Fibroblast of the conjunctiva (primary cell): ENCODE data around the gene TTC7B.

Experiments used
- DNase-seq: peaks from one replicate; pipeline ENCODE4 v3.0.0-alpha.2; 2010; ENCODE audit warnings: low read depth

Gene TTC7B

GRCh38 chr14:90487462-90487861 lies 328.8 kb downstream of the TTC7B start:
- DNase-seq = no peak

- no peak for DNase-seq
These were observed 329.2 kb downstream of the TTC7B start for GRCh38 chr14:90487031-90487430.

- DNase-seq = no peak
These were observed 331.9 kb downstream of the TTC7B start for GRCh38 chr14:90484291-90484690.

GRCh38 chr14:90483571-90483974 lies 332.7 kb downstream of the TTC7B start:
- no peak for DNase-seq

DNA sequence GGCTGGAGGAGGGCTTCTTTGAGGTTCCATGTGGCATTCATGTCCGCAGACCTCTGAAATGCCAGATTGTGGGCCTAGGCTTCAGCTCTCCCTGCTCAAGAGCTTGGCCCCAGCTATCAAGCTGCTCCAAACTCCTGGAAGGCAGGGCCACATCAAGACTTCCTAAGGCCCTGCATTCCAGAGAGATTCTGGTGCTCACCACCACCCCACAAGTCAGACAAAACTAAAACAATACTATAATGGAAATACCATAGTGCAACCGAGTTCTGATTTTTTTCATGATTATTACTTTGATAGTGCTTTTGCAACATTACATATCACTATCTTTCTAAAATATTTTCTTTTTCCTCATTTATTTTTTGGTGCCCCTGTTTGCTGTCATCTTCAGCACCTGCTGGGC lies 333.1 kb downstream of the TTC7B start:
- DNase-seq = no peak

DNA sequence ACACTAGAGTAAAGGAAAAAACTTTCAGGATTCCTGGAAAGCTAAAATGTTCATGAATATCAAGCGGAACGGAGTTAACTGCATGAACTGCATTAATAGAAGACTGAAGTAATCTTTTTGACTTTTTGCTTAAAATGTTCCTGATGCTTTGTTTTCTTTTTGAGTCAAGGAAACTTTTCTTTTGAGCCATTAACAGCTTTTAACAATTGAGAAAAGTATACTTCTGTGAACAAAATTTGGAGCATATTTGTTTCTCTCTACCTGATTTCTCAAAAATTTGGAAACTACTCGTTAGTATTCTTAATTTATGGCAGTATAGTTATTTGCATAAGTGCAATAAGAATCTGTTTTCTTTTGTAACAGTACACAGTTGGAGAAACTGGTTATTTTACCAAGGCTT lies 340.9 kb downstream of the TTC7B start:
- no peak for DNase-seq
